HG03439 (cell line): ENCODE data around the gene ANKRD27.
"Not testable (repeated sequence)": the region's sequence is repeated elsewhere in the genome, so short reads cannot be mapped to it uniquely, and the experiment has no call there.

Experiments
- ATAC-seq: cut with Tn5 transposase; IDR thresholded peaks from one replicate; pipeline ENCODE4 v1.9.1; 2021; ENCODE audit warnings: mild to moderate bottlenecking, moderate library complexity; ENCODE audit not compliant: unreplicated experiment

Gene ANKRD27

GRCh38 chr19:32656379-32656778, 18.6 kb downstream of the ANKRD27 start:
- not testable (repeated sequence) for ATAC-seq

GRCh38 chr19:32653599-32653915, 21.4 kb downstream of the ANKRD27 start:
- no peak for ATAC-seq

- ATAC-seq, result no peak
Measured at GRCh38 chr19:32652894-32653598, 21.9 kb downstream of the ANKRD27 start.

GRCh38 chr19:32652331-32652730, 22.6 kb downstream of the ANKRD27 start:
- not testable (repeated sequence) for ATAC-seq

- no peak for ATAC-seq
Measured at GRCh38 chr19:32651729-32652140, 23.2 kb downstream of the ANKRD27 start.

GRCh38 chr19:32650671-32651070, 24.3 kb downstream of the ANKRD27 start:
- ATAC-seq, result no peak

GRCh38 chr19:32649751-32650150, 25.2 kb downstream of the ANKRD27 start:
- no peak for ATAC-seq

GRCh38 chr19:32647361-32647760, 27.6 kb downstream of the ANKRD27 start:
- ATAC-seq, result no peak

- no peak for ATAC-seq
Measured at GRCh38 chr19:32646556-32646955, 28.4 kb downstream of the ANKRD27 start.

- no peak for ATAC-seq
Measured at GRCh38 chr19:32642771-32643170, 32.2 kb downstream of the ANKRD27 start.

- ATAC-seq, result no peak
Measured at GRCh38 chr19:32638625-32639024, 36.4 kb downstream of the ANKRD27 start.

- ATAC-seq, result no peak
Measured at GRCh38 chr19:32637480-32637879, 37.5 kb downstream of the ANKRD27 start.

- ATAC-seq, result no peak
Measured at GRCh38 chr19:32631381-32631780, 43.6 kb downstream of the ANKRD27 start.

- no peak for ATAC-seq
Measured at GRCh38 chr19:32630338-32630737, 44.6 kb downstream of the ANKRD27 start.

- ATAC-seq, result no peak
Measured at GRCh38 chr19:32627714-32628270, 47.2 kb downstream of the ANKRD27 start.

GRCh38 chr19:32626969-32627368, 48.0 kb downstream of the ANKRD27 start:
- ATAC-seq, result no peak

- no peak for ATAC-seq
Measured at GRCh38 chr19:32624410-32624809, 50.6 kb downstream of the ANKRD27 start.

- ATAC-seq, result no peak
Measured at GRCh38 chr19:32622002-32622401, 53.0 kb downstream of the ANKRD27 start.

GRCh38 chr19:32619051-32619685, 55.8 kb downstream of the ANKRD27 start:
- ATAC-seq, result no peak

GRCh38 chr19:32615569-32615968, 59.4 kb downstream of the ANKRD27 start:
- no peak for ATAC-seq

GRCh38 chr19:32614916-32615315, 60.1 kb downstream of the ANKRD27 start:
- ATAC-seq, result no peak

- no peak for ATAC-seq
Measured at GRCh38 chr19:32613008-32613407, 62.0 kb downstream of the ANKRD27 start.
